Heart right ventricle (tissue), 16 donors: Measurements from ENCODE around the gene PIK3R1. TPM values are rescaled to one million over a fixed set of nuclear protein-coding genes. Genes with fewer than 3 reads are reported as not detected.

ENCODE experiments used
- ATAC-seq, 8 donors: fragments of 200-7000 bp; cut with Tn5 transposase; one replicate each; pipeline ENCODE4 v1.9.1; 2020; ENCODE audit warnings: mild to moderate bottlenecking in 8 of 8, moderate library complexity in 8 of 8, moderate number of reproducible peaks in 1 of 8
- DNase-seq, 2 donors: peaks; one replicate each; pipeline ENCODE4 v3.0.0-alpha.2; 2020
- H3K27ac ChIP-seq, 10 donors: fragments of 200-600 bp; sonication (generic) in 2 of 10; one replicate each; pipeline versions ENCODE4 v1.5.0 to v1.8.0; 2020 to 2022; ENCODE audit warnings: mild to moderate bottlenecking in 3 of 10
- H3K27me3 ChIP-seq, 7 donors: fragments of 200-600 bp; one replicate each; pipeline ENCODE4 v1.8.0; 2021 to 2022; ENCODE audit warnings: mild to moderate bottlenecking in 2 of 7
- H3K36me3 ChIP-seq, 9 donors: fragments of 200-600 bp; sonication (generic) in 1 of 9; one replicate each; pipeline versions ENCODE4 v1.5.0 to v1.8.0; 2020 to 2022; ENCODE audit warnings: mild to moderate bottlenecking in 2 of 9
- H3K4me1 ChIP-seq, 9 donors: fragments of 200-600 bp; sonication (generic) in 1 of 9; one replicate each; pipeline versions ENCODE4 v1.5.0 to v1.8.0; 2020 to 2022; ENCODE audit warnings: mild to moderate bottlenecking in 4 of 9
- H3K4me3 ChIP-seq, 10 donors: fragments of 200-600 bp; sonication (generic) in 2 of 10; one replicate each; pipeline versions ENCODE4 v1.5.0 to v1.8.0; 2020 to 2022; ENCODE audit warnings: mild to moderate bottlenecking in 7 of 10, moderate library complexity in 2 of 10
- H3K9me3 ChIP-seq, 11 donors: fragments of 200-600 bp in 10 of 11; sonication (generic) in 2 of 11; one replicate each; pipeline versions ENCODE4 v1.5.0 to v1.8.0; 2013 to 2022; ENCODE audit warnings: mild to moderate bottlenecking in 2 of 11, control low read depth in 1 of 11, moderate library complexity in 1 of 11
- CTCF ChIP-seq, 9 donors: fragments of 200-600 bp; sonication (generic) in 2 of 9; IDR thresholded peaks; one replicate each; pipeline versions ENCODE4 v1.5.0 to v1.8.0; 2021 to 2022; ENCODE audit warnings: antibody characterized with exemption in 9 of 9, mild to moderate bottlenecking in 5 of 9, moderate library complexity in 1 of 9
- WGBS, 2 donors: extraction: QIAGEN DNeasy Blood & Tissue Kit; methylation state at CpG; one replicate each; pipeline ENCODE4 v1.1.7; 2013; ENCODE audit warnings: inconsistent platforms in 1 of 2; 5-methylcytosine and 5-hydroxymethylcytosine counted together
- intact Hi-C, 10 donors: fragments of 100-400 bp; cut with DNase I; formaldehyde crosslinking; loops; one replicate each; pipeline versions ENCODE4 v1.11.1 to v1.14.2; 2022
- polyA plus RNA-seq, 2 donors: library from polyadenylated mRNA; stranded (reverse); fragments of 200-250 nt; gene quantifications; one replicate each; pipeline ENCODE4 v1.2.3, GENCODE V29; 2013
- total RNA-seq, 10 donors: library from RNA; stranded (reverse); fragmentation: NEBNext Ultra II Directional in 3 of 10; extraction: Animal tissue kit (Norgen Biotek cat#: 25700) in 3 of 10; gene quantifications; one replicate each; pipeline versions ENCODE4 v1.2.1 to v1.2.4, GENCODE V29; 2021 to 2023
- donor health status: Arrhythmogenic right ventricular cardiomyopathy.
- donor health status: ischemic (EF 13 %, LVEDD 7.1; RV severe dilation, severe dysfunction).
- donor health status: healthy with polysubstance abuse.
- donor health status: DM: no; HTN: yes; CAD: no.
- donor health status: DM: no; HTN: no; CAD: no.
- donor health status: ischemic (EF 25% LVEDD 6.9; RV normal size, moderate dysfunction).
- donor health status: ischemic (EF 25% LVEDD 5.7; RV mildly dilated, moderate dysfunction).
- donor health status: healthy.
- donor health status: DM: yes; HTN: yes; CAD: no.
- donor health status: Ischemic cardiomyopathy.
- donor health status: ischemic (EF 35%, LVEDD 5.7; RV mildly dilated, moderate dysfunction).
- donor health status: nonischemic (EF 11% LVEDD 7.7; RV severe dilation, severe dysfunction).
- donor health status: DM: yes; HTN: yes; CAD: no.
- donor health status: PGD.
- donor health status: ischemic (EF 29% LVEDD 5.4; RV normal size, mild dysfunction).
- donor health status: nonischemic (EF 23%, LVEDD 6.1; RV moderate dilation, normal function).

Gene PIK3R1
- total and polyA plus RNA-seq, 12 donors: 12.2 to 269 (median 125) TPM

- Histone ChIP-seq H3K4me3 (no peak overlapping the region), H3K4me1 (peaks cover 10 to 77% (median 53%) of the 10 kb centered on the region in 9 donors), H3K27ac (peak overlapping the region in 8 of 10 donors; percentile 87 to 95 (median 91)), H3K27me3 (no peaks in the 10 kb centered on the region), H3K36me3 (peaks cover 0 to 39% (median 11%) of the 10 kb centered on the region in 9 donors), H3K9me3 (no peaks in the 10 kb centered on the region)
- TF ChIP-seq CTCF (IDR thresholded peaks at IDR 0.05): peak in 2 of 9 donors; percentile 19 to 21
- WGBS, 2 donors: 25 to 40% methylated on average over 1 of the region's 1 CpG
- ATAC-seq (no peak), DNase-seq (no peak)
- intact Hi-C loops: loop anchor here (1.0 to 10.0 kb wide), 12 partner anchors 171 to 721 kb away; no protein-coding TSS in a partner anchor
Measured at GRCh38 chr5:68286612-68286912, 71.0 kb downstream of the PIK3R1 start.

DNA sequence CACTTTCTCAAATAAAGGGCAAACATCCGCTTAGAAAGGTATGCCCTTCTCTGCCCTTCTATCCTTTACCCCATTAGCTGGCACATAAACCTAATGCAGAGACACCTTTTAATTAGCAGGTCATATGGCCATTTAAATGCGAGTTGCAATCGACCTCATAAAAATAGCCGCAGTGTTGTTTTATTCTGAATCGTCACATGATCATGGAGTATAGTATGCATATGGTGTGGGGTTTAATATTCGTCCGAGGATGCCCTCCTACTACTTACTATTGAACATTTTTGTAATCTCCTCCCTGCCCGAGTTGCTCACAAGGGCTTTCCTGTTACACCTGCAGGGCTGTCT, 72.0 kb downstream of the PIK3R1 start:
- Histone ChIP-seq H3K4me3 (peak overlapping the region in 9 of 10 donors; percentile 33 to 71 (median 63)), H3K4me1 (peaks cover 10 to 83% (median 63%) of the 10 kb centered on the region in 9 donors), H3K36me3 (peaks cover 0 to 36% (median 8%) of the 10 kb centered on the region in 9 donors), H3K9me3 (no peaks in the 10 kb centered on the region), H3K27me3 (no peaks in the 10 kb centered on the region), H3K27ac (peak overlapping the region; percentile 60 to 95 (median 90))
- TF ChIP-seq CTCF (IDR thresholded peaks at IDR 0.05): no peak
- no peak for DNase-seq
- 22 to 35% methylated on average over 8 of the region's 8 CpGs for WGBS, 2 donors
- intact Hi-C loops: loop anchor here (2.0 to 10.0 kb wide), 10 partner anchors 170 to 720 kb away; no protein-coding TSS in a partner anchor
- no peak for ATAC-seq

DNA sequence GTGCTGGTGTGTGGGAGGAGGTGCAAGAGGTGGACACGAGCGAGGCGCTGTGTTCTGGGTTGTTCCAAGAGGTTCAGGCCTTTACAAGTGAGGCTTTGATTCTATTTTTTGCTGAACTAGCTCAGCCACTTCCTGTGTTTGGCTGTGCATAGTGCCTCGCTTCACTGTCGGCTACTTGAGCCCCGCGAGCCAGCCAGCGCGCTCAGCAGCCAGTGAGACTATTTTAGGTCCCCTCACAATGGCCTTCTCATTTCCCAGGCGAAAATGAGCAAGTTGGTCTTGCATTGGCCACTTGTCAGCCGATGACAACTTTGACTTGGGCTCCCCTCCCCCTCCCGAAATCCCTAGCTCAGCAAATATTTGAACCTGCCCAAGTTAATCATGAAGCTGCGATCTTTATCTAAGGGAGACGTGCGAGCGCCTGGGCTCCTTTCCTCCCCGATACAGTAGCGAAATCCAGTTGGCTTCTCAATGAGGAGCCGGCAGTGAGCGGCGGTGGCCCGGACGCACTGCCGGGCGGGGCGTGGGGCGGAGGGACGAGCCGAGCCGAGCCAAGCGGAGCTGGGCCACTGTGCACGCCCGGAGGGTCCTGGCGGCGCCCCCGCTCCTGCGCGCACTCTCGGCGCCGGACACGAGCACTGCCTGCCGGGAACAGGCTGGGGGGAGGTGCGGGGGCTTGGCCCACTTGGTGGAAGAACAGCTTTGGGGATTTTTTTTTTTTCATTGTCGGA, 72.6 kb downstream of the PIK3R1 start:
- ATAC-seq (peak; percentile 85 to 92 (median 89)), DNase-seq (peak; percentile 70 to 73)
- WGBS, 2 donors: 1% methylated on average over 45 of the region's 45 CpGs
- peak overlapping the region; percentile 60 to 95 (median 90) for H3K27ac ChIP-seq
- intact Hi-C loops: loop anchor here (2.0 to 10.0 kb wide), 10 partner anchors 169 to 719 kb away; no protein-coding TSS in a partner anchor
- peak overlapping the region; percentile 33 to 71 (median 62) for H3K4me3 ChIP-seq
- H3K9me3 ChIP-seq: no peaks in the 10 kb centered on the region
- TF ChIP-seq CTCF (IDR thresholded peaks at IDR 0.05): no peak
- peaks cover 10 to 84% (median 68%) of the 10 kb centered on the region in 9 donors for H3K4me1 ChIP-seq
- peaks cover 0 to 36% (median 14%) of the 10 kb centered on the region in 9 donors for H3K36me3 ChIP-seq
- H3K27me3 ChIP-seq: no peaks in the 10 kb centered on the region

DNA sequence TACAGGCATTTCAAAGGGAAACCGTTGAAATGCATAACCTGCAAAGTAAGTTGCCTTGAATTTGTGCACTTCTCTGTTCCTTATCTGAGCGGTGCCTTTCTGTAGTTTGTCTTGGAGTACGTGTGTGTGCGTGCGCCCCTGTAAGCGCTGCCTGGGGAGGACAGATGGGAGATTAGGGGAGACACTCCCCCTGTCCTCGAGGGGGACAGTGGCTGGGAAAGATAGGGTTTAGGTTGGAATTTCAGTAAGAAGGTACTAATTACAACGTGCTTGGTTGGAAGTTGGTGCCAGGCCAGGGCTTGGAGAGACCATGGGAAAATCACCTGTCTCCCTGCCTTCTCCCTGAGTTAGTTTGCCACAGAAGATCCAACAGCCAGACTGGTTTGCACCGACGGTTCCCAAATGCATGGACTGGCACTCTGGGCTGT, 73.2 kb downstream of the PIK3R1 start:
- H3K4me1 ChIP-seq: peaks cover 10 to 83% (median 70%) of the 10 kb centered on the region in 9 donors
- H3K9me3 ChIP-seq: no peaks in the 10 kb centered on the region
- DNase-seq (peak in 1 of 2 donors; percentile 14), ATAC-seq (peak; percentile 5 to 60 (median 24))
- H3K27me3 ChIP-seq: no peaks in the 10 kb centered on the region
- peak overlapping the region; percentile 60 to 95 (median 90) for H3K27ac ChIP-seq
- peak overlapping the region; percentile 33 to 71 (median 62) for H3K4me3 ChIP-seq
- intact Hi-C loops: loop anchor here in 7 of 10 donors (2.0 to 10.0 kb wide), 9 partner anchors 169 to 719 kb away; no protein-coding TSS in a partner anchor
- peaks cover 0 to 36% (median 13%) of the 10 kb centered on the region in 9 donors for H3K36me3 ChIP-seq
- 5 to 12% methylated on average over 10 of the region's 10 CpGs for WGBS, 2 donors
- TF ChIP-seq CTCF (IDR thresholded peaks at IDR 0.05): no peak
